Activated CD8-positive, alpha-beta memory T cell treated with anti-CD3 and anti-CD28 coated beads, Interleukin-2, amount 50 U/mL, for 24 hours (primary cell): ENCODE measurements around the gene TTLL7.

Source experiments
- DNase-seq: peaks from one replicate; pipeline ENCODE4 v3.0.0-alpha.2; 2020; ENCODE audit errors: extremely low read depth

Gene TTLL7

DNA sequence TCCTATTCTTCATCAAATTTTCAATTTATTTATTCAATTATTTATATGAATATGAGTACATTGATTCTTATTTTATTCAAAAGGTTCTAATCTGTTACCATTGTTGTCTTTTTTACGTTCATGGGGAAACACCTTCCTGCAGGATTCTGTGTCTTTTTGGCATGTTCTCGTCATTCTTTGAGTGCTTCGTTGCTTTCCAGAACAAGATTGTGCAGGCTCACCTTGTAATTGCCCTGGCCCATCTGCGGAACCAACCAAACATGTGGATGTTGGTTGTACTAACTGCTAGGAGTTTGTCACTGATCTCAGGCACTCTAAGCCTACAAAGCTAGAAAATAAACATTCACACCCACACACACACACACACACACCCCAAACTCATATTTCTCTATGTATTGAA, 182.1 kb downstream of the TTLL7 start:
- DNase-seq: no peak

DNA sequence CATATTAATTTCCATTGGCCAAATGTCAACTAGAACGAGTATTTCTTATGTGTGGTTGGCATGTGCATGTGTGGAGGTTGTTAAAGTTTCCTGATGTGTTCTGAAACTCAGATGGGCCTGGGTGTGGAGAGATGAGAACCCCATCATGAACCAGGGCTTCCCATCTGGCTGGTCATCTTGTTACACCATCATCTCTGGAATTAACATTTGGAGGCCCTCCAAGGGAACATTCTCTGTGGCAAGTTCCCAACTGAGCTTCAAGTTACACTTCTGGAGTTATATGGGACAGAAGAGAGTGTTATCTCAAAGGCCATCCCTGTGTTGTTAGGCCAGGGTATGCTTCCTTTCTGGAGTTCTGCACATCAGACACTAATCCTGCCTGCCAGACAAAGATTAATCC, 183.6 kb downstream of the TTLL7 start:
- no peak for DNase-seq
